Measurements from ENCODE around the gene CXXC1.
A peak's percentile ranks its signal among the peaks of the same experiment; 100 is the strongest.
"Not testable (repeated sequence)": the region's sequence is repeated elsewhere in the genome, so short reads cannot be mapped to it uniquely, and the experiment has no call there.

Gene CXXC1

GRCh38 chr18:50274044-50274442 lies 13.4 kb downstream of the CXXC1 start:
- no peak for DNase-seq

DNA sequence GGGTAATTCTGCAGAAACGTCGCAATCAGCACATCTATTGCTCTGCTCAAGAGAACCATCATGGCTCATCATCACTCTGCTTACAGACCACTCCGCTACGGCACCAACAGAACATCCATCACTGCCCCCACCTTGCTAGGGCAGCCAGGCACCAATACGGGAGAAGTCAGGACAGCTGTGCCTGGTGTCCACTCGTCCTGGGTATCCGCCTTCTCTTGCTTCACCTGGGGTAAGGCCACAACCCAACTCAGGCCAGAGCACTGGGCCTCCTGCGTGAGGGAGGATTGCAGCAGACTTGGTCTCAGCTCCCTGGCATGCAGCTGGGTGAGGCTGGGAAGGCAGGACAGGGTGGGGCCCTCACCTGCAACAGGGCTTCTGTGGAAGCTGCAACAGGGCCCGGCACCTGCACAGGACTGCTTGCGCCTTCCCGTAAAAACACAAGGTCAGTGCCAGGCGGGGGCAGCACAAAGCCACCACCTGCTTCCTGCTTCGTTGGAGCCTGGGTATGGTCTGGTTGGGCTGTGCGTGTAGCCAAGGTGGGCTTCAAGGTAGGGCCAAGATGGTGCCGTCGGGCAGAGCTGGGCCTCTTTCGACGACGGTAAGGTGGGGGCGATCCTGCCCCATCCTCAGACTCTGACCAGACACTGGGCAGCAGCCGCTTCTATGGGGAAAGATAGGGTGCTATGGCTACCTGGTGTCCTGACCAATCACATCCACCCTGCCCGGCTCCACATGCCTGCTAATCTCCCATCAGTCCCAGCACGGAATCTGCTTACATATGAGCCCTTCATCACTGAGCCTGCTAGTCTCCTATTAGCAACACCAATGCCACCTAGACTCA lies 14.1 kb downstream of the CXXC1 start:
- no peak for DNase-seq

DNA sequence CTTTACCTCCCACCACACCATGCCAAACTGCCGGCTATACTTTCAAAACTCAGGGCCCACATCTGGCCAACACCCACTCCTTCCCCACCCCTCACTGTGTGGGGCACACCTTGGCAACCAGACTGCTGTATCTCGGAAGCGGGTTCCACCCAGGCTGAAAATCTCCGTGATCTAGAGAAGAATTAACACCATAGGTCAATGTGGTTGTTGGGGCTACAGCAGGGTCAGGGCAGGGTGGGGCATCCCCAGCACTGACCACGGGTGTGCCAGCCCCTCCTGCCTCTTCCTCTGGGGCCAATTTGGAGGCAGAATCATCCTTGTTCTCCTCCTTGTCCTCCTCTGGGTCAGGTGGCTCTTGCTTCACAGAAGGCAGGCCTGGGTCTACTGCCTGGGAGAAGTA lies 14.9 kb downstream of the CXXC1 start:
- no peak for DNase-seq

GRCh38 chr18:50268022-50268747 lies 19.3 kb downstream of the CXXC1 start:
- DNase-seq, result peak in 1 of 2 experiments; percentile 50

DNA sequence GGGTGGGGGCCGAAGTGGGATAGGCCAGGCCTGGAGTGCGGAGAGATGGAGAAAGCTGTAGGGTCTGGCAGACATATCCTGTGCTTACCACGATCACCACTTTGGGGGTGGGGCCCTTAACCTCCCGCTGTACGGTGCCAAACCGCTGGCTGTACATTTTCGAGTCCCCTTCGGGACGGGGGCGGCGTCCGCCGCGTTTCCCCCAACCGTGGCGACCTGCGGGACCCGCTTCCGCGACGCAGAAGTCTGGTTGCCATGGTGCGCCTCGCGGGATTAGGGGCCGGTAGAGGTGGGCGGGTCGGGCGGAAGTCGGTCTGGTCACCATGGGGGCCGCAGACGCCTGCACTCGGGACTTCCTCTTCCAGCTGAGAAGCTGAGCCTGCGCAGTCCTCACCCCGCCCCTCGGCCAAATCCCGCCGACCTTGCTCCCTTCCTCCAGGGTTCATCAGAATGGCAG lies 21.2 kb downstream of the CXXC1 start, which contains the start of gene CFAP53:
Gene CFAP53, minus strand, starts transcription at position 248 of the 457 bp plus-strand sequence. Its CDS starts 91 bp downstream, at position 157.
- peak; percentile 76 to 92 for DNase-seq

- no peak for DNase-seq
Observed at GRCh38 chr18:50262977-50263376, 24.5 kb downstream of the CXXC1 start.

GRCh38 chr18:50250935-50251334 lies 36.6 kb downstream of the CXXC1 start:
- no peak for DNase-seq

- no peak for DNase-seq
Observed at GRCh38 chr18:50249576-50249975, 37.9 kb downstream of the CXXC1 start.

GRCh38 chr18:50247561-50247960 lies 39.9 kb downstream of the CXXC1 start:
- no peak for DNase-seq

DNA sequence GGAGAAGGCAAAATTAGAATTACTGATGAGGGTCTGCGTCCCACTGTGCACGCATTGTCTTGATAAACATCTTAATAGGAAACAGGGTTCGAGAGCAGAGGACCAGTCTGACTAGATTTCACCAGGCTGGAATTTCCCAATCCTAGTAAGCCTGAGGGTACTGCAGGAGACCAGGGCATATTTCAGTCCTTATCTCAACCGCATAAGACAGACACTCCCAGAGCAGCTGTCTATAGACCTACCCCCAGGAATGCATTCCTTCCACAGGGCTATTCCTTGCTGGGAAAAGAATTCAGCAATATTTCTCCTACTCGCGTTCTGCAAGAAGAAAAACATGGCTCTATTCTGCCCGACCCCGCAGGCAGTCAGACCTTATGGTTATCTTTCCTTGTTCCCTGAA lies 45.7 kb downstream of the CXXC1 start:
- not testable (repeated sequence) for DNase-seq

DNA sequence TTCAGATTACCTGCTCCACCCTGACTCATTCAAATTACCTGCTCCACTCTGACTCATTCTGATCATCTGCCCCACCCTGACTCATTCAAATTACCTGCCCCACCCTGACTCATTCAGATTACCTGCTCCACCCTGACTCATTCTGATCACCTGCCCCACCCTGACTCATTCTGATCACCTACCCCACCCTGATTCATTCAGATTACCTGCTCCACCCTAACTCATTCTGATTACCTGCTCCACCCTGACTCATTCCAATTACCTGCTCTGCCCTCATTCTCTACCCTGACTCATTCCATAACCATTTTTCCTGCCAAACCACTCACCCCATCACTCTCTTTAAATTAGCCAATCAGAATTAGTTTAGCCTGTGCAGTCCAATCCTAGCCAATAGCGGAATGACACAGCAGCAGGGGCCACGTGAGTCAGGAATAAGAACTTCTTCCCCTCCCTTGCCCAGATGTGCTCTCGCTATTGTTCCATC lies 47.4 kb downstream of the CXXC1 start:
- DNase-seq, result no peak

DNA sequence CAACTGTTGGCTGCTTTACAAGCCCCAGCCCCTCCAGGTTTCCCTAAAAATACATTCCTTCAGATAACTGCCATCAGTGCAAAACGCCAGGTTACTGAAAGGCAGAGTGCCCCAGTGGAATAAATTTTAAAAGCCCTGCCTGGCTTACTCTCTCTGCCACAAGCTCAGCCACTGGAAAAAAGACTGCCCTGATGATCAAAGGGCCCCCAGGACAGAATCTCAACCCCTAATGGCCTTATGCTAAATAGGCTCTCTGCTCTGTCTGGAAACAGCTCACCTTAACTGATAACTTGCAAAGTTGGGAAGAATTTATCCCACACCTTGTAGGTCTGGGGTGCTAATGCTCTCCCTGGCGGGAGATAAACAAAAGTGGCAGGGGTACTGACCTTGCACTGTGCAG lies 55.1 kb downstream of the CXXC1 start:
- DNase-seq, result peak in 1 of 2 experiments; percentile 7
